ENCODE results near the gene SBF2. TPM values are rescaled to one million over a fixed set of nuclear protein-coding genes. Genes with fewer than 3 reads are reported as not detected.

Gene SBF2
- total RNA-seq, 2 donors from 2014 or later = 30.5 to 47.0 TPM

DNA sequence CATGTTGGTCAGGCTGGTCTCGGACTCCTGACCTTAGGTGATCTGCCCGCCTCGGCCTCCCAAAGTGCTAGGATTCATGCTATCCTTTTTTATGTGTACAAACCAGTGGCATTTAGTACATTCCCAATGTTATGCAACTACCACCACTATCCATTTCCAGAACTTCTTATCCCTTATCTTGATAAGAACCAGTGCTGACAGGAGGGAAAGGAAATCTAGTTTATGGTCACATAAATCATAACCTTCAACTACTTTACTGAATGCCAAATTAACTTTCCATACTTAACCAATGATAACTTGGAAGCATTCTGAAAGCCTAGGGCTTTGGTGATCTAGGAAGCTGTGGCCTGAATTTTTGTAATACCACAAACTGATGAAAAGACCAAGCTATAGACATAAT is 459.7 kb downstream of the SBF2 start:
- Histone ChIP-seq H3K27ac (no peak overlapping the region), H3K4me3 (no peak overlapping the region), H3K9me3 (no peaks in the 10 kb centered on the region), H3K4me1 (no peaks in the 10 kb centered on the region), H3K9ac (ENCODE audit: low read depth in 2 of 2, low read length in 2 of 2) (no peak overlapping the region), H3K27me3 (no peaks in the 10 kb centered on the region), H3K36me3 (no peaks in the 10 kb centered on the region)
- intact Hi-C loops (cut with DNase I) = no loop called here
- TF ChIP-seq CTCF (IDR thresholded peaks at IDR 0.05) = no peak
- DNase-seq = no peak

DNA sequence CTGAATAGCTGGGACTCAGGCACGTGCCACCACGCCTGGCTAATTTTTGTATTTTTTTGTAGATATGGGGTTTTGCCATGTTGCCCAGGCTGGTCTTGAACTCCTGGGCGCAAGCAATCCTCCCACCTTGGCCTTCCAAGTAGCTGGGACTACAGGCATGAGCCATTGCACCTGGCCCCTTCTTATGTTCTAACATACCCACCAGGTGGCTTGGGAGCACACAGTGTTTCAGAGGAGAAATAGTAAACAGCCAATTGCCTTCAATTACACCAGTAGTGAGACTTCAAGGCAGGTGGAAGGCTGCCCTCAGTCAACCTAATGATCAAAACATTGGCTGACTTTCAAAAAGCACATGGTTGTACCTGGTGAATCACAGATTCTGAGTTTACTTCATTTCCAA is 462.9 kb downstream of the SBF2 start:
- intact Hi-C loops (cut with DNase I) = no loop called here

GRCh38 chr11:9827708-9828107 is 466.3 kb downstream of the SBF2 start:
- DNase-seq = no peak
- no peaks in the 10 kb centered on the region for H3K9me3 ChIP-seq
- no peak overlapping the region for H3K9ac ChIP-seq (ENCODE audit: low read depth in 2 of 2, low read length in 2 of 2)
- H3K27ac ChIP-seq = no peak overlapping the region
- no peak overlapping the region for H3K4me3 ChIP-seq
- intact Hi-C loops (cut with DNase I) = no loop called here
- no peaks in the 10 kb centered on the region for H3K4me1 ChIP-seq
- no peaks in the 10 kb centered on the region for H3K27me3 ChIP-seq
- no peak for TF ChIP-seq CTCF (IDR thresholded peaks at IDR 0.05)
- no peaks in the 10 kb centered on the region for H3K36me3 ChIP-seq

More for the DNA sequence above, 462.9 kb downstream of the SBF2 start:
- Histone ChIP-seq H3K36me3 (no peaks in the 10 kb centered on the region), H3K27me3 (no peaks in the 10 kb centered on the region), H3K27ac (no peak overlapping the region), H3K9ac (ENCODE audit: low read depth in 2 of 2, low read length in 2 of 2) (no peak overlapping the region), H3K4me1 (no peaks in the 10 kb centered on the region), H3K9me3 (no peaks in the 10 kb centered on the region), H3K4me3 (no peak overlapping the region)
- no peak for DNase-seq
- TF ChIP-seq CTCF (IDR thresholded peaks at IDR 0.05) = no peak

GRCh38 chr11:9826390-9826789 is 467.6 kb downstream of the SBF2 start:
- no peak overlapping the region for H3K27ac ChIP-seq
- H3K4me1 ChIP-seq = no peaks in the 10 kb centered on the region
- no peak for TF ChIP-seq CTCF (IDR thresholded peaks at IDR 0.05)
- H3K36me3 ChIP-seq = no peaks in the 10 kb centered on the region
- H3K9ac ChIP-seq (ENCODE audit: low read depth in 2 of 2, low read length in 2 of 2) = no peak overlapping the region
- DNase-seq = no peak
- no peak overlapping the region for H3K4me3 ChIP-seq
- H3K9me3 ChIP-seq = no peaks in the 10 kb centered on the region
- no peaks in the 10 kb centered on the region for H3K27me3 ChIP-seq
- intact Hi-C loops (cut with DNase I) = no loop called here

DNA sequence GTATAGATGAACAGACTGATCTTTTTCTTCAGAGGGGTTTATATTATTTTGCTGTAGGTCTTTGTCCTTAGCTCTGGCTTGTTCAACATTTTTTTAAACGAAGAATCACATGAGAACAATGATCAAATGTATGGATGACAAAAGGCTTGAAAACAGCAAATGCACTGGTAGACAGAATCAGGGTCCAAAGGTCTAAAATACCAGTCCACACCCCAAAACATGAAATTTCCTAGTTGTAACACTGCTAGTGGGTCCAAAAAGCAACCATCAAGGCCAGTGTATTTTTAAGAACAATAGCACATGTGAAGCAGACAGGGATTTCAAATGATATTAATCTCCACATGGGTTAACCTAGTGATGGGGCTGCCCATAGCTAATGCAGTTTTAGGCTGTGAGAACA is 468.1 kb downstream of the SBF2 start:
- Histone ChIP-seq H3K36me3 (no peaks in the 10 kb centered on the region), H3K9ac (ENCODE audit: low read depth in 2 of 2, low read length in 2 of 2) (no peak overlapping the region), H3K27me3 (no peaks in the 10 kb centered on the region), H3K4me3 (no peak overlapping the region), H3K27ac (no peak overlapping the region), H3K9me3 (no peaks in the 10 kb centered on the region), H3K4me1 (no peaks in the 10 kb centered on the region)
- DNase-seq = no peak
- no peak for TF ChIP-seq CTCF (IDR thresholded peaks at IDR 0.05)
- intact Hi-C loops (cut with DNase I) = no loop called here

DNA sequence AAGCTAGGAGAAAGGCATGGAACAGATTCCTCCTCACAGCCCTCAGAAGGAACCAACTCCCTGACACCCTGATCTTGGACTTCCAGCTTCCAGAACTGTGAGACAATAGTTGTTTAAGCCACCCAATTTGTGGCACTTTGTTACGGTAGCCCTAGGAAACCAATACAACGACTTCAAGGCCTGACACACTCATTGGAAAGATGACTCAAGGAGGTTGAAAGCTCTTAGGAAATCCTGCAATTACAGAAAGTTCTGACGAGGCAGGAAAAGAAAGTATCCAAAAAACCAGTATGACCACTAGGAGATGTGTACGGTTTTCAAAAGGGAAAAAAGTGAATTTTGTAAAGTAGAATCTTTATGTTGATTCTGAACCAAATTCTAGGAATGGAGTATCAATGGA is 468.7 kb downstream of the SBF2 start:
- H3K36me3 ChIP-seq = no peaks in the 10 kb centered on the region
- H3K27ac ChIP-seq = no peak overlapping the region
- H3K9ac ChIP-seq (ENCODE audit: low read depth in 2 of 2, low read length in 2 of 2) = no peak overlapping the region
- no peak overlapping the region for H3K4me3 ChIP-seq
- intact Hi-C loops (cut with DNase I) = no loop called here
- H3K4me1 ChIP-seq = no peaks in the 10 kb centered on the region
- no peaks in the 10 kb centered on the region for H3K9me3 ChIP-seq
- TF ChIP-seq CTCF (IDR thresholded peaks at IDR 0.05) = no peak
- no peak for DNase-seq
- H3K27me3 ChIP-seq = no peaks in the 10 kb centered on the region

Measured in colonic mucosa (tissue), 4 donors.